T-helper 2 cell treated with Interferon-gamma antibody and Interleukin-4, amounts not matched to agents 5 μg/mL and 100 μg/mL, for 36 hours (primary cell): ENCODE results near the gene DNAJA4.
A peak's percentile ranks its signal among the peaks of the same experiment; 100 is the strongest.
"Not testable (repeated sequence)": the region's sequence is repeated elsewhere in the genome, so short reads cannot be mapped to it uniquely, and the experiment has no call there.

Source experiments
- DNase-seq: peaks from one replicate; pipeline ENCODE4 v3.0.0; 2021; ENCODE audit warnings: low spot score
- H3K27ac Mint-ChIP-seq: one replicate; pipeline ENCODE4 v1.8.0; 2021; ENCODE audit warnings: mild to moderate bottlenecking, mixed read lengths
- H3K27me3 Mint-ChIP-seq: one replicate; pipeline ENCODE4 v1.8.0; 2021; ENCODE audit warnings: low read depth, mixed read lengths
- H3K36me3 Mint-ChIP-seq: one replicate; pipeline ENCODE4 v1.8.0; 2021; ENCODE audit warnings: low read depth, mixed read lengths
- H3K4me1 Mint-ChIP-seq: one replicate; pipeline ENCODE4 v1.8.0; 2021; ENCODE audit warnings: low read depth, mixed read lengths
- H3K4me3 Mint-ChIP-seq: one replicate; pipeline ENCODE4 v1.8.0; 2022; ENCODE audit warnings: mild to moderate bottlenecking, moderate library complexity, mixed read lengths
- H3K9me3 Mint-ChIP-seq: one replicate; pipeline ENCODE4 v1.8.0; 2021; ENCODE audit warnings: mixed read lengths

DNAJA4 gene

DNA sequence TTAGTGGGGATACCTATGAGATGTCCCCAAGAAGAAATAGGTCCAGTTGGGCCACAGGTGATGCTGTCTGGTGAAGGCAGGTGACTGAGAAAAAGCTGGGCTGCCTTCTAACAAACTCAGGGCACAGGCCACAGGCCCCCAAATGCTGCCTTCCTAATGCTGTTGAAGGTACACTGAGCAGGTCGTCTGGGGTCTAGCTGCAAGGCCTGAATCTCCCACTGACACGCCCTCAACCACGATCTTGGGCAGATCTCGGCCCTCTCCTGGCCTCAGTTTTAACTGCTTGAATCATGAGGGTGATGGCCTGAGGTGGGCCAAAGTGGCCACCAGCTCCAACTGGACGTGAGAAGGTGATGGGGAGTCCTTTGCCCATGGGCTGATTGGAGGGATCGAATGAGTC lies 27.9 kb upstream of the DNAJA4 start:
- no peak overlapping the region for H3K27ac Mint-ChIP-seq
- H3K4me1 Mint-ChIP-seq = peaks cover 12% of the 10 kb centered on the region
- H3K36me3 Mint-ChIP-seq = no peaks in the 10 kb centered on the region
- no peaks in the 10 kb centered on the region for H3K9me3 Mint-ChIP-seq
- H3K4me3 Mint-ChIP-seq = no peak overlapping the region
- H3K27me3 Mint-ChIP-seq = peaks cover 6% of the 10 kb centered on the region
- DNase-seq = no peak

- H3K4me1 Mint-ChIP-seq = peaks cover 12% of the 10 kb centered on the region
- no peak for DNase-seq
- H3K4me3 Mint-ChIP-seq = no peak overlapping the region
- no peaks in the 10 kb centered on the region for H3K36me3 Mint-ChIP-seq
- peaks cover 6% of the 10 kb centered on the region for H3K27me3 Mint-ChIP-seq
- no peaks in the 10 kb centered on the region for H3K9me3 Mint-ChIP-seq
- no peak overlapping the region for H3K27ac Mint-ChIP-seq
Observed at GRCh38 chr15:78237146-78237545, 27.2 kb upstream of the DNAJA4 start.

- no peak for DNase-seq
- H3K4me3 Mint-ChIP-seq = no peak overlapping the region
- no peak overlapping the region for H3K27ac Mint-ChIP-seq
- H3K36me3 Mint-ChIP-seq = no peaks in the 10 kb centered on the region
- peaks cover 4% of the 10 kb centered on the region for H3K4me1 Mint-ChIP-seq
- no peaks in the 10 kb centered on the region for H3K9me3 Mint-ChIP-seq
- peaks cover 6% of the 10 kb centered on the region for H3K27me3 Mint-ChIP-seq
Observed at GRCh38 chr15:78239811-78240210, 24.6 kb upstream of the DNAJA4 start.

GRCh38 chr15:78241017-78241416 lies 23.3 kb upstream of the DNAJA4 start:
- H3K27me3 Mint-ChIP-seq = peaks cover 6% of the 10 kb centered on the region
- no peak overlapping the region for H3K27ac Mint-ChIP-seq
- peak; percentile 69 for DNase-seq
- no peaks in the 10 kb centered on the region for H3K36me3 Mint-ChIP-seq
- no peak overlapping the region for H3K4me3 Mint-ChIP-seq
- peaks cover 2% of the 10 kb centered on the region for H3K4me1 Mint-ChIP-seq
- H3K9me3 Mint-ChIP-seq = no peaks in the 10 kb centered on the region

DNA sequence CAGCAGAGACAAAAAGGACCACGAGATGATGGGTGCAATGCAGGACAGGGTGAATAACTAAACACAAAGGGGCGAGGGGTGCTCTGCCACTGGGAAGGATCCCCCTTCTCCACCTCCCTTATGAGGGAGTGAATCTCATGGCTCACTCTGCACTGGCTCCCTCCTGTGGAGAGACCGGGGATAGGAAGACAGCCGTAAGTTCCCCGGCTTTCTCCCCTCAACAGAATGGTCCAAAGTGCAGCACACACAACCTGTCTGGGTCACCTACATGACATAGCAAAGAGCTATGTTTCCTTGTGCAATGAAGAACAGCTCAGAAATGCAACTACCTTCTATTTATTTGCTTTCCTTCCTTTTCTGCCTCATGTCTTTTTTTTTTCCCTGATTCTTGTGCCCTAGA lies 22.2 kb upstream of the DNAJA4 start:
- no peaks in the 10 kb centered on the region for H3K9me3 Mint-ChIP-seq
- H3K4me1 Mint-ChIP-seq = peaks cover 2% of the 10 kb centered on the region
- DNase-seq = no peak
- no peak overlapping the region for H3K27ac Mint-ChIP-seq
- H3K36me3 Mint-ChIP-seq = no peaks in the 10 kb centered on the region
- H3K4me3 Mint-ChIP-seq = no peak overlapping the region
- peaks cover 3% of the 10 kb centered on the region for H3K27me3 Mint-ChIP-seq

DNA sequence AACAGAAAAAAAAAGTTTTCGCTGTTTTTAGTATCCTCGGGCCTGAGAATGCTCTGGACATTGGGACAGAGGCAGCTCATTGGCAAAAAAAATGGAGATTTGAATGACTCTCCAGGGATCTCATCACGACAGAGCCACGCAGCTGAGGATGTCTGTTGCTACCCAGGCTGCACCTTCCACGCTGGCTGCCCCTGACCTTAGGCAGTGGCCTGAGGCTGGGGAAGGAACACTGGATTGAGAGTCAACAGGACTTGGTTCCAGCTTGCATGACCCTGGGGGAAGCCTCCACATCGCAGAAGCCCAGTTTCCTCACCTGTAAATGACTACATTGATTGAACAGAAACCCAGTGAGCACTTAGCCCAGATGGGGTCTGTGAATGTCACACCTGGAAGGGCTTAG lies 21.3 kb upstream of the DNAJA4 start:
- Mint-ChIP-seq H3K27me3 (no peaks in the 10 kb centered on the region), H3K4me1 (peaks cover 2% of the 10 kb centered on the region), H3K9me3 (no peaks in the 10 kb centered on the region), H3K36me3 (no peaks in the 10 kb centered on the region), H3K27ac (no peak overlapping the region), H3K4me3 (no peak overlapping the region)
- no peak for DNase-seq

GRCh38 chr15:78243491-78243941 lies 20.8 kb upstream of the DNAJA4 start:
- Mint-ChIP-seq H3K4me1 (peaks cover 2% of the 10 kb centered on the region), H3K36me3 (no peaks in the 10 kb centered on the region)

GRCh38 chr15:78244101-78244500 lies 20.3 kb upstream of the DNAJA4 start:
- H3K27ac Mint-ChIP-seq = no peak overlapping the region

More at GRCh38 chr15:78243491-78243941, 20.8 kb upstream of the DNAJA4 start:
- H3K27ac Mint-ChIP-seq = no peak overlapping the region
- no peak overlapping the region for H3K4me3 Mint-ChIP-seq
- H3K27me3 Mint-ChIP-seq = no peaks in the 10 kb centered on the region
- no peaks in the 10 kb centered on the region for H3K9me3 Mint-ChIP-seq
- DNase-seq = no peak

DNA sequence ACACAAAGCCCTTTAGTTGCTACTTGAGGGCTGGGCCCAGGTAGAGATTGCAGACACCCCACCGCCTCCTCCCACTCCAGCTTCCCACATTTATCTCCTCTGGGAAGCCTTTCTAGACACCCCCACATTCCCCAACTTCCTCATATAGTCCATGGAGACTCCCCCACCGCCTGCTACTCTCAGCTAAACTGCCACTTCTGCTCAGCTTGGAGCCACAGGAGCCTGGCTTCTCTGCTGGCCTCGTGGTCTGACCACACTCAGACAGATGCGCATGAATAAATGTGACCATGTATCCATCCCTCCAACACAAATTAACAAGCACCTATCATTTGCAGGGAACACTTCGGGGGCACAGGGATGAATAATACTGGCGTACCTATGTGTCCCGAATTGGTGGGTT lies 19.5 kb upstream of the DNAJA4 start:
- no peak for DNase-seq
- Mint-ChIP-seq H3K27me3 (no peaks in the 10 kb centered on the region), H3K36me3 (no peaks in the 10 kb centered on the region), H3K4me3 (no peak overlapping the region), H3K9me3 (no peaks in the 10 kb centered on the region), H3K27ac (no peak overlapping the region), H3K4me1 (peaks cover 2% of the 10 kb centered on the region)

More at GRCh38 chr15:78244101-78244500, 20.3 kb upstream of the DNAJA4 start:
- H3K27me3 Mint-ChIP-seq = no peaks in the 10 kb centered on the region
- no peak for DNase-seq
- peaks cover 2% of the 10 kb centered on the region for H3K4me1 Mint-ChIP-seq
- no peaks in the 10 kb centered on the region for H3K36me3 Mint-ChIP-seq
- no peaks in the 10 kb centered on the region for H3K9me3 Mint-ChIP-seq
- H3K4me3 Mint-ChIP-seq = no peak overlapping the region

DNA sequence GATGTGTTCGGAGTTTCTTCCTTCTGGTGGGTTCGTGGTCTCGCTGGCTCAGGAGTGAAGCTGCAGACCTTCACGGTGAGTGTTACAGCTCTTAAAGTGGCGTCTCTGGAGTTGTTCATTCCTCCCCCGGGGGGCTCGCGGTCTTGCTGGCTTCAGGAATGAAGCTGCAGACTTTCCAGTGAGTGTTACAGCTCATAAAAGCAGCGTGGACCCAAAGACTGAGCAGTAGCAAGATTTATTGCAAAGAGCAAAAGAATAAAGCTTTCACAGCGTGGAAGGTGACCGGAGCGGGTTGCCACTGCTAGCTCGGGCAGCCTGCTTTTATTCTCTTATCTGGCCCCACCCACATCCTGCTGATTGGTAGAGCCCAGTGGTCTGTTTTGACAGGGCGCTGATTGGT lies 19.0 kb upstream of the DNAJA4 start:
- H3K36me3 Mint-ChIP-seq, H3K4me1 Mint-ChIP-seq: not testable (repeated sequence)

GRCh38 chr15:78245976-78246620 lies 18.3 kb upstream of the DNAJA4 start:
- not testable (repeated sequence) for DNase-seq, H3K36me3 Mint-ChIP-seq, H3K4me1 Mint-ChIP-seq, H3K27me3 Mint-ChIP-seq, H3K4me3 Mint-ChIP-seq, H3K9me3 Mint-ChIP-seq, H3K27ac Mint-ChIP-seq

More for the DNA sequence above, 19.0 kb upstream of the DNAJA4 start:
- H3K27me3 Mint-ChIP-seq, H3K4me3 Mint-ChIP-seq, DNase-seq, H3K9me3 Mint-ChIP-seq, H3K27ac Mint-ChIP-seq: not testable (repeated sequence)

GRCh38 chr15:78247911-78248310 lies 16.5 kb upstream of the DNAJA4 start:
- Mint-ChIP-seq H3K27ac (no peak overlapping the region), H3K4me3 (no peak overlapping the region), H3K36me3 (no peaks in the 10 kb centered on the region), H3K9me3 (no peaks in the 10 kb centered on the region), H3K4me1 (no peaks in the 10 kb centered on the region), H3K27me3 (peaks cover 8% of the 10 kb centered on the region)
- no peak for DNase-seq

- Mint-ChIP-seq H3K9me3 (no peaks in the 10 kb centered on the region), H3K27ac (no peak overlapping the region), H3K4me3 (no peak overlapping the region), H3K27me3 (peaks cover 8% of the 10 kb centered on the region), H3K36me3 (no peaks in the 10 kb centered on the region), H3K4me1 (no peaks in the 10 kb centered on the region)
- no peak for DNase-seq
Observed at GRCh38 chr15:78249131-78249530, 15.2 kb upstream of the DNAJA4 start.

DNA sequence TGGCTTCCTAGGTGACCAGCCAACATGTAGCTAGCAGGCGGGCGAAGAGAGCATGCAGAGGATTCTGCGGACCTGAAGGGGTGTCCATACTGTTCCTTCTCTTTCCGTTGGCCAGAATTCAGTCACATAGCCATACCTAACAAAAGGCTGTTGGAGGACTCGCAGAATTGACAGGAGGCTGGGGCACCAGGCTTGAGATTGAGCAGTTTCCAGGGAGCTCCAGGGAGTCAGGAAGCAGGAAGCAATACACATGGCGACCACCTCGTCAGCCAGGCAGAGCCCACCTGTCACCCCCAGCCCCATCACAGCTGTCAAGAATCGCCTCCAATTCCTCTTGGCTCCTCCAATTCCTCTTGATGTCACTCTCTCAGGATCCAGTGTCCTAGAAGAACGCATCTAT lies 13.2 kb upstream of the DNAJA4 start:
- no peaks in the 10 kb centered on the region for H3K36me3 Mint-ChIP-seq
- H3K9me3 Mint-ChIP-seq = no peaks in the 10 kb centered on the region
- H3K27me3 Mint-ChIP-seq = peaks cover 8% of the 10 kb centered on the region
- no peak for DNase-seq
- no peaks in the 10 kb centered on the region for H3K4me1 Mint-ChIP-seq
- H3K27ac Mint-ChIP-seq = no peak overlapping the region
- no peak overlapping the region for H3K4me3 Mint-ChIP-seq

- no peak overlapping the region for H3K4me3 Mint-ChIP-seq
- peaks cover 8% of the 10 kb centered on the region for H3K27me3 Mint-ChIP-seq
- H3K9me3 Mint-ChIP-seq = no peaks in the 10 kb centered on the region
- H3K36me3 Mint-ChIP-seq = no peaks in the 10 kb centered on the region
- no peaks in the 10 kb centered on the region for H3K4me1 Mint-ChIP-seq
- DNase-seq = no peak
- H3K27ac Mint-ChIP-seq = no peak overlapping the region
Observed at GRCh38 chr15:78255421-78256043, 8.8 kb upstream of the DNAJA4 start.
